Hematopoietic multipotent progenitor cell (in vitro differentiated cells): ENCODE results near the gene BRCA1. TPM values are rescaled to one million over a fixed set of nuclear protein-coding genes. Genes with fewer than 3 reads are reported as not detected.
"Not testable (repeated sequence)": the region's sequence is repeated elsewhere in the genome, so short reads cannot be mapped to it uniquely, and the experiment has no call there.

Experiments
- DNase-seq, 3 donors: peaks; one replicate each; pipeline ENCODE4 v3.0.0-alpha.2; 2011 to 2015; ENCODE audit warnings: low read depth in 2 of 3, low spot score in 2 of 3
- total RNA-seq: library from RNA; depleted of rRNA; stranded (reverse); fragments of >200 nt; gene quantifications from one replicate; pipeline ENCODE4 v1.2.3, GENCODE V29; 2012

Gene BRCA1
- total RNA-seq, 1 donor = 14.3 TPM

- DNase-seq = no peak
Observed at GRCh38 chr17:43134774-43135453, 9.8 kb upstream of the BRCA1 start.

GRCh38 chr17:43133439-43133838 lies 8.3 kb upstream of the BRCA1 start:
- DNase-seq = not testable (repeated sequence)

- no peak for DNase-seq
Observed at GRCh38 chr17:43132117-43132516, 7.0 kb upstream of the BRCA1 start.

GRCh38 chr17:43129671-43130010 lies 4.5 kb upstream of the BRCA1 start:
- DNase-seq = no peak

- not testable (repeated sequence) for DNase-seq
Observed at GRCh38 chr17:43127333-43127876, 2.2 kb upstream of the BRCA1 start.

GRCh38 chr17:43126911-43127290 lies 1.7 kb upstream of the BRCA1 start:
- no peak for DNase-seq

- no peak for DNase-seq
Observed at GRCh38 chr17:43125967-43126910, 1.1 kb upstream of the BRCA1 start.

- no peak for DNase-seq
Observed at GRCh38 chr17:43118679-43119615, 6.2 kb downstream of the BRCA1 start.

GRCh38 chr17:43114151-43114552 lies 11.0 kb downstream of the BRCA1 start:
- no peak for DNase-seq

GRCh38 chr17:43106552-43106951 lies 18.6 kb downstream of the BRCA1 start:
- no peak for DNase-seq

GRCh38 chr17:43105146-43105545 lies 20.0 kb downstream of the BRCA1 start:
- no peak for DNase-seq

GRCh38 chr17:43104665-43105064 lies 20.5 kb downstream of the BRCA1 start:
- no peak for DNase-seq

- not testable (repeated sequence) for DNase-seq
Observed at GRCh38 chr17:43095364-43095763, 29.8 kb downstream of the BRCA1 start.

GRCh38 chr17:43094129-43094835 lies 30.9 kb downstream of the BRCA1 start:
- no peak for DNase-seq

- no peak for DNase-seq
Observed at GRCh38 chr17:43092901-43093300, 32.3 kb downstream of the BRCA1 start.

GRCh38 chr17:43090022-43090421 lies 35.1 kb downstream of the BRCA1 start:
- no peak for DNase-seq

- peak in 1 of 3 donors; percentile 1 for DNase-seq
Observed at GRCh38 chr17:43085474-43085873, 39.7 kb downstream of the BRCA1 start.

GRCh38 chr17:43079641-43080302 lies 45.4 kb downstream of the BRCA1 start:
- DNase-seq = no peak

GRCh38 chr17:43074869-43075268 lies 50.3 kb downstream of the BRCA1 start:
- DNase-seq = no peak
